ENCODE measurements around the gene GRB14.
"Not testable (repeated sequence)": the region's sequence is repeated elsewhere in the genome, so short reads cannot be mapped to it uniquely, and the experiment has no call there.

GRB14 gene

DNA sequence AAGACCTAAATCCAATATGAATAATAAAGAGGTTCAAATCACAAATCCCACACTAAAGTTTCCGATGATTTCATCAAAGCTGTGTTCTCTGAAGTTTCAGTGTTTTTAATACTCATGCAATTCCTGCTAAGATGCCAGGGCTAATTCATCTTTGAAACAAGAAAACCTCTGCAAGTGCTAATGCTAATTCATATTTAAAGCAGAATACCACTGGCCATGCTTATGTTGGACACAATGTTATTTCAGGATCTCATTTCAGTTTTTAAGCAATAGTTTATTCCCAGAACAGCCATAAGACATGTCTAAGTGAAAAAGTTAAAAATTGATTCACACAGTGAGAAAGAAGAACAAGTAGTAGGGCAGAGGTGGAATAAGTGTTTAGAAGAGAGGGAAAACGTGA, 62.8 kb downstream of the GRB14 start:
- DNase-seq (ENCODE audit: low read depth), result no peak

DNA sequence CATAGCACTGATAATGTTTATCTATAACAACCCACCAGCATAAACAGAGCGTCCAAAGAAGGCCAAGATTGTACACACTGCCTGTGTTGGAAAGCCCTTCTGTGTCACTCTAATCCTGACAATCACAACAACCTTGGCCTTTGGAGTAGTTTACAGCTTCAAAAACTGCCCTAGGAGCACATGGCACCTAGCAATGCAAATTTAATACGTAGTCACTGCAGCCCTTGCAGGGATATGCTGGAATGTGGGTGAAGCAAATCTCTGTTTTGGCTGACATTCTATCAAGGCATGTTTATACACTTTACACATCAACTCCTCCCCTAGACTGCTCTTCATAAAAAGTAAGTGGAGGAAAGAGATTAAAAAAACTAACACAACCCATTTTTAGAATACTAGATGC, 66.8 kb downstream of the GRB14 start:
- DNase-seq (ENCODE audit: low read depth), result no peak

GRCh38 chr2:164551519-164551918, 69.8 kb downstream of the GRB14 start:
- DNase-seq (ENCODE audit: low read depth), result no peak

- DNase-seq (ENCODE audit: low read depth), result not testable (repeated sequence)
Observed at GRCh38 chr2:164549705-164550104, 71.6 kb downstream of the GRB14 start.

GRCh38 chr2:164545484-164545883, 75.8 kb downstream of the GRB14 start:
- no peak for DNase-seq (ENCODE audit: low read depth)

- no peak for DNase-seq (ENCODE audit: low read depth)
Observed at GRCh38 chr2:164542581-164543021, 78.7 kb downstream of the GRB14 start.

DNA sequence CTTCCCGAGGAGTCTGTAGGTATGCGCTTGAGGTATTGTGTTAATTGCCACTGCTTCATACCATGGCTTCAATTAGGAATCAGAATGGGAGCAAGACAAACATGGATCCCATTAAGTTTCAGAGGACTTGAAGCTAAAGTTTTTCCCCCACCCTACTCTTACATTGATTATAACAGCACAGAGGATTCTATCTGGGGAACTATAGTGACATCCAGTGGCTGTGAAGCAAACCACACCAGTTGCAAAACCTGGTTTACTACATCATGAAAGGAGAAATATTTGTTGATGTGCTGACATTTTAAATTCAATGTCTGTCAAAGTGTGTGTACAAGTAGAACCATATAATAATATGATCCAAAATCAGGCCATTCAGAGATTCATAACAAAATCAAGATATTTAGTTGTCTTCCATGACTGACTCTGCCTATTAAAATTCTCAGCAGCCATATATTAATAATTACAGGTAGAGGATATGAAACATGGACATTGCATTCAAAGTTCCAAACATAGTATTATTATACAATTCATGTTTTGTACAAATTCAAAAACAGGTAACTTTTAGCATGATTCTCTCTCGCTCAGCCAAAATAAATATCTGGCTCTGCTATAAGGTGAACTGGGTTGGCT, 82.9 kb downstream of the GRB14 start:
- DNase-seq (ENCODE audit: low read depth), result no peak

DNA sequence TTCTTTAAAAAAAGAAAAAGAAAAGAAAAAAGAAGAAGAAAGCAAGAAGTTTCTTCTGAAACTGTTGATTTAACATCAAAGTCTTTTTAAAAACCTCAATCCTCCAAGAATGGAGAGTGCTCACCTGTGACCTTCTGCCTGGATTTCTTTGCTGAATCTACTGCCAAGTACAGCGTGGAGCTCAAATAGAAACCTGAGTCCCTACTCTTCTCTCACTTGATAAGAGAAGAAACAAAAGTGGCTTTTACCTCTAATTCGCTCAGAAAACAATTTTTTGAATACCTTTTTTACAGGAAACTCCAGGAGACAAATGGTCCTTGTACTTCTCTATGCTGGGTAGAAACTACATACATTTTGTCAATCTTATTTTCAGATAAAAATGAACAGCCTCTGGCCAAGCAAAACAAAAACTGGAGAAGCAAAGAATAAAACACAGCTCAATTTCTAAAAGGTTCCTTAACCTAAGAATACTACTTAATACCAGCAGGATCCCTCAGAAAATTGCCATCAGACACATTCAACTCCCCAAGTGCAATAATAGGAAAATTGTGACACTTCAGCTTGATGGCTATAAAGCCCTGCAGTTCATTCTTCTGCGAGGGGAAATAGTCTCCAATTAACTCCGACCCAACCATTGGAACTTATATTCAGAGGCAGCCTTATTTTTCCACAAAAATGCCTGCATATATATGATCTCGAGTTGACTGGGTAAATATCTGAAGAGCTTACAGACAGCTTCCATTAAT, 85.8 kb downstream of the GRB14 start:
- DNase-seq (ENCODE audit: low read depth), result no peak

- DNase-seq (ENCODE audit: low read depth), result no peak
Observed at GRCh38 chr2:164530464-164530863, 90.8 kb downstream of the GRB14 start.

GRCh38 chr2:164523726-164524125, 97.6 kb downstream of the GRB14 start:
- DNase-seq (ENCODE audit: low read depth), result no peak

DNA sequence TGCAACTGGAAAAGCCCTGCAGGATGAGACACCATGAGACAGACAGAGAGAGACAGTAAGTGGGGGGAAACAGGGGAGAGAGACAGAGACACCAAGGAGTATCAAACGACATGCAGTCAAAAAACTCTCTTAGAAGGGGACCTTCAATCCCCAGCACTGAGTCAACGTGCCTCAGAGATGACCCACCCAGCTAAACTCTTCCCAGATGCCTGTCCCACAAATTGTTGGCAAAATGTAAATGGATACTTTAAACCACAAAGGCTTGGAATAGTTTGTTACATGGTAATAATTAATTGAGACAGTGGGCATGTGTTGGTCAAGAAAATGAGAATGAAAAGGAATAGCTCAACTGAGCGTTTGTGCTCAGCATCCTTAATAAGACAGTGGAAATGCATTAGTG, 98.3 kb downstream of the GRB14 start:
- DNase-seq (ENCODE audit: low read depth), result no peak

GRCh38 chr2:164522561-164522981, 98.7 kb downstream of the GRB14 start:
- DNase-seq (ENCODE audit: low read depth), result no peak

DNA sequence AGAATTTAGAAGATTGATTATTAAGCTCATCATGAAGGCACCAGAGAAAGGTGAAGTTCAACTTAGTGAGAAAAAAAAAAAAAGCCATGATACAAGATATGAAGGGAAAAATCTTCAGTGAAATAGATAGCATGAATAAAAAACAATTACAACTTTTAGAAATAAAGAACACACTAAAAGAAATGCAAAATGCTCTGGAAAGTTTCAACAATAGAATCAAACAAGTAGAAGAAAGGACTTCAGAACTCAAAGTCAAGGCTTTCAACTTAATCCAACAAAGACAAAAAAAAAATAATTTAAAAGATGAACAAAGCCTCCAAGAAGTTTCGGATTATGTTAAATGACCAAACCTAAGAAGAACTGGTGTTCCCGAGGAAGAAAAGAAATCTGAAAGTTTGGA, 105.5 kb downstream of the GRB14 start:
- no peak for DNase-seq (ENCODE audit: low read depth)

DNA sequence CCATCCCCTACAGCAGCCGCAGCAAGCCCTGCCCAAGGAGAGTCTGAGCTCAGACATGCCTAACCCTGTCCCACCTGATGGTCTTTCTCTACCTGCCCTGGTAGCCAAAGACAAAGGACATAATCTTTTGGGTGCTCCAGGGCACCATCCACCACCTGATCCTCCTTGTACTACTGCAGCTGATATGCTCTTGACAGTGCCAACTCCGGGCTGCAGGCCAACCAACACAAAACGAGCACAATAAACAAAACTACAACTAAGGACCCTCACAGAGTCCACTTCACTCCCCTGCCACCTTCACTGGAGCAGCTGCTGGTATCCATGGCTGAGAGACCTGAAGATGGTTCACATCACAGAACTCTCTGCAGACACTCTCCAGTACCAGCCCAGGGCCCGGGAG, 106.3 kb downstream of the GRB14 start:
- no peak for DNase-seq (ENCODE audit: low read depth)

- DNase-seq (ENCODE audit: low read depth), result no peak
Observed at GRCh38 chr2:164514491-164514890, 106.8 kb downstream of the GRB14 start.

GRCh38 chr2:164512871-164513270, 108.4 kb downstream of the GRB14 start:
- DNase-seq (ENCODE audit: low read depth), result no peak

GRCh38 chr2:164511738-164512137, 109.5 kb downstream of the GRB14 start:
- DNase-seq (ENCODE audit: low read depth), result no peak

GRCh38 chr2:164510895-164511294, 110.4 kb downstream of the GRB14 start:
- no peak for DNase-seq (ENCODE audit: low read depth)

DNA sequence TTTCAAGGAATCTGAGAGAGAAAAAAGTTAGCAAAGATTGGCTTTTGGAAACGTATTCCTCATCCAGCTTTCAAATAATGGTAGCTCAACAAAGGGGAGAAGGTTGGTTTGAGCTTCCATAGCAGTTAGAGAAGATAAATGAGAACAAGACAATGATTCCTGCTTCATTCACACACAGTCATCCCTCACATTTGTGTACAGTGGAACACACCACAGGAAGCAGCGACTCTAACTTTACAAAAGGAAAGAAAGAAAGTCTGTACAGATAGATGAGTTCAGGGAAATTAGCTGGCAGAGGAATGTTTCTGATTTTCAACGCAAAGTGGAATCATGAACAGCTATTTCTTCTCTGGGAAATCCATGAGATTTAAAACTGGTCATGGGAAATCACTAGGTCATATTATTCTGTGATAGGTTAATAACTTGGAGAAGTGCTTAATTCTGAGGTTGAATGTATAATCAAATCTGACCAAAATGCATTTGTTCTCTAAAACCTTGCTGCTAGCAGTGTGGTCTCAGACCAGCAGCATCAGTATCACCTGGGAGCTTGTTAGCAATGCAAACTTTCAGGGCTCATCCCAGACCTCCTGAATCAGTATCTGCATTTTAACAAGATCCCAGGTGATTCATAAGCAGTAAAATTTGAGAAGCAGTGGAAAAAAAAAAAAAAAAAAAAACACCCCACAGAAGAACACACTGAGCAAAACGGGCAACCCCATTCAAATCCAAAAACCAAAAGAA, 112.0 kb downstream of the GRB14 start:
- no peak for DNase-seq (ENCODE audit: low read depth)

GRCh38 chr2:164504253-164504652, 117.0 kb downstream of the GRB14 start:
- DNase-seq (ENCODE audit: low read depth), result no peak

- no peak for DNase-seq (ENCODE audit: low read depth)
Observed at GRCh38 chr2:164498836-164499235, 122.4 kb downstream of the GRB14 start.

DNA sequence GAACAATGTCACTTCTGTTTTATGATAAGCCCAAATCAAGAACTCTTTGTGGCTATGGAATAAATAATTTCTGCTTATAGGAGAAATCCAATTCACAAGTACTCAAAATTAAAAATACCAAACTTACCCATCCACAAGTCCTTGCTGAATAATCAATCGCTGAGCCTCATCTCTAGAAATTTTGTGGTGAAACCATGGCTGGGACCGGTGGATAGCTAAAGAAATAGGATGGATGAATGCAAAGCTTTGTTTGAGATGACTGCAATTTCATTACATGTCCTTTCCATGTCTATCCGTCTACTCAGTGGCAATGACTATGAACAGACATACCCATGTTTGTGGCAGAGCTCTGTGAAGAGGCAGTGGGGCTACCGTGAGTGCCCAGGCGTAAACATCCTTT, 124.4 kb downstream of the GRB14 start:
- no peak for DNase-seq (ENCODE audit: low read depth)

- DNase-seq (ENCODE audit: low read depth), result no peak
Observed at GRCh38 chr2:164496421-164496820, 124.9 kb downstream of the GRB14 start.

Measured in stimulated activated CD8-positive, alpha-beta memory T cell treated with anti-CD3 and anti-CD28 coated beads, Interleukin-12 subunit alpha, Interleukin-12 subunit beta, amount 100 ng/mL, for 1 hour (primary cell).